K562 (cell line): ENCODE data around the gene CFDP1. TPM values are rescaled to one million over a fixed set of nuclear protein-coding genes. Genes with fewer than 3 reads are reported as not detected.
A peak's percentile ranks its signal among the peaks of the same experiment; 100 is the strongest.

ENCODE experiments used
- ASH1L ChIP-seq: fragments of 450-650 bp; IDR thresholded peaks from 2 replicates; pipeline ENCODE4 v1.6.1; 2018; ENCODE audit warnings: borderline replicate concordance, mild to moderate bottlenecking, low read depth; ENCODE audit not compliant: partially characterized antibody
- CBFA2T3 ChIP-seq: fragments of 450-650 bp; IDR thresholded peaks from 2 replicates; pipeline ENCODE4 v1.6.1; 2017
- ESRRA ChIP-seq: fragments of 450-650 bp; IDR thresholded peaks from 2 replicates; pipeline ENCODE4 v1.6.1; 2014; ENCODE audit warnings: low read depth, mild to moderate bottlenecking, moderate library complexity, borderline replicate concordance
- EZH2 ChIP-seq: IDR thresholded peaks from 2 replicates; pipeline ENCODE4 v1.6.1; 2012; ENCODE audit warnings: low read depth, mild to moderate bottlenecking, inconsistent platforms, low read length, borderline replicate concordance
- FUS ChIP-seq: fragments of 200-400 bp; formaldehyde crosslinking; optimal IDR thresholded peaks from 2 replicates; pipeline ENCODE3; 2017; ENCODE audit warnings: low read depth, low read length
- HCFC1 ChIP-seq: IDR thresholded peaks from 2 replicates; pipeline ENCODE4 v1.6.1; 2012; ENCODE audit warnings: low read depth, low read length, improper control_type of control experiment
- HSF4 ChIP-seq: fragments of 250-450 bp; sonication (Bioruptor Pico); IDR thresholded peaks from 2 replicates; pipeline ENCODE4 v2.1.2; 2022; ENCODE audit warnings: mild to moderate bottlenecking, moderate library complexity, borderline replicate concordance
- KAT7 ChIP-seq: sonication (generic); formaldehyde crosslinking; IDR thresholded peaks from 2 replicates; pipeline ENCODE4 v1.8.0; 2022; ENCODE audit warnings: missing genetic modification reagents, mild to moderate bottlenecking, borderline replicate concordance
- MTA2 ChIP-seq: fragments of 450-650 bp; IDR thresholded peaks from 2 replicates; pipeline ENCODE4 v1.6.1; 2016; ENCODE audit warnings: low read depth
- NBN ChIP-seq: fragments of 450-650 bp; IDR thresholded peaks from 2 replicates; pipeline ENCODE4 v1.6.1; 2016; ENCODE audit warnings: low read depth, mild to moderate bottlenecking
- NCOA1 ChIP-seq: fragments of 450-650 bp; IDR thresholded peaks from 2 replicates; pipeline ENCODE4 v1.6.1; 2016; ENCODE audit warnings: low read depth
- NCOR1 ChIP-seq: fragments of 450-650 bp; IDR thresholded peaks from 2 replicates; pipeline ENCODE4 v1.6.1; 2016; ENCODE audit warnings: mild to moderate bottlenecking, moderate library complexity
- SMAD4 ChIP-seq: fragments of 250-450 bp; sonication (Bioruptor Pico); conservative IDR thresholded peaks from 2 replicates; pipeline ENCODE4 v1.8.0; 2021; ENCODE audit warnings: inconsistent platforms, mild to moderate bottlenecking, moderate library complexity
- TCF7L2 ChIP-seq: fragments of 150-350 bp; IDR thresholded peaks from 2 replicates; pipeline ENCODE4 v1.6.1; 2016; ENCODE audit warnings: low read depth, mild to moderate bottlenecking, low read length, moderate library complexity
- ZNF551 ChIP-seq: fragments of 250-450 bp; sonication (Bioruptor Pico); IDR thresholded peaks from 2 replicates; pipeline ENCODE4 v1.5.0; 2021; ENCODE audit warnings: mild to moderate bottlenecking, moderate library complexity
- polyA plus RNA-seq, 8 experiments: library from polyadenylated mRNA; depleted of rRNA in 4 of 8; stranded (reverse) in 5 of 8; unstranded in 3 of 8; fragments of >200 nt; fragmentation: Nextera tagmentation in 2 of 8; fragmentation: Illumina TruSeq in 1 of 8; extraction: Ambion mirVana in 2 of 8; extraction: Trizol in 1 of 8; gene quantifications; 2 replicates each; pipeline versions ENCODE4 v1.2.1 to v1.2.3, GENCODE V29; 2011 to 2014; ENCODE audit warnings: inconsistent platforms in 1 of 8, missing spikeins in 1 of 8
- total RNA-seq, 7 experiments: library from RNA; depleted of rRNA in 6 of 7; stranded (reverse); fragments of >200 nt in 6 of 7; fragmentation: Illumina TruSeq in 2 of 7; extraction: Trizol in 2 of 7; gene quantifications; 2 replicates each; pipeline versions ENCODE4 v1.2.1 to v1.2.3, GENCODE V29; 2011 to 2021; ENCODE audit warnings: low replicate concordance in 1 of 7
- TF ChIP-seq, protein P1 (sequence below), 2 experiments: IDR thresholded peaks; 2 replicates each; pipeline ENCODE4 v1.6.1; 2011; ENCODE audit warnings: borderline replicate concordance in 1 of 2, control low read depth in 1 of 2, low read depth in 1 of 2, low read length in 1 of 2, mild to moderate bottlenecking in 1 of 2, mixed read lengths in 1 of 2, moderate library complexity in 1 of 2; ENCODE audit not compliant: insufficient read depth in 1 of 2, insufficient read length in 1 of 2, poor library complexity in 1 of 2, severe bottlenecking in 1 of 2; ENCODE audit errors: extremely low read depth in 1 of 2
- TF ChIP-seq, protein P2 (sequence below): fragments of 250-450 bp; sonication (Bioruptor Pico); IDR thresholded peaks from 2 replicates; pipeline ENCODE4 v1.8.0; 2021; ENCODE audit warnings: moderate library complexity, mild to moderate bottlenecking, inconsistent platforms
- TF ChIP-seq, protein P3 (sequence below): sonication (generic); formaldehyde crosslinking; IDR thresholded peaks from 2 replicates; pipeline ENCODE4 v1.4.0; 2020; ENCODE audit warnings: mild to moderate bottlenecking, missing genetic modification reagents
- TF ChIP-seq, protein P4 (sequence below), 2 experiments: fragments of 450-650 bp; IDR thresholded peaks; 2 replicates each; pipeline ENCODE4 v1.6.1; 2016

CFDP1 gene
- total and polyA plus RNA-seq, 9 of the 15 experiments (the other 6 are each of a cell fraction or from before 2014, with no cell fraction given) = 31.5 to 78.4 (median 61.7) TPM

DNA sequence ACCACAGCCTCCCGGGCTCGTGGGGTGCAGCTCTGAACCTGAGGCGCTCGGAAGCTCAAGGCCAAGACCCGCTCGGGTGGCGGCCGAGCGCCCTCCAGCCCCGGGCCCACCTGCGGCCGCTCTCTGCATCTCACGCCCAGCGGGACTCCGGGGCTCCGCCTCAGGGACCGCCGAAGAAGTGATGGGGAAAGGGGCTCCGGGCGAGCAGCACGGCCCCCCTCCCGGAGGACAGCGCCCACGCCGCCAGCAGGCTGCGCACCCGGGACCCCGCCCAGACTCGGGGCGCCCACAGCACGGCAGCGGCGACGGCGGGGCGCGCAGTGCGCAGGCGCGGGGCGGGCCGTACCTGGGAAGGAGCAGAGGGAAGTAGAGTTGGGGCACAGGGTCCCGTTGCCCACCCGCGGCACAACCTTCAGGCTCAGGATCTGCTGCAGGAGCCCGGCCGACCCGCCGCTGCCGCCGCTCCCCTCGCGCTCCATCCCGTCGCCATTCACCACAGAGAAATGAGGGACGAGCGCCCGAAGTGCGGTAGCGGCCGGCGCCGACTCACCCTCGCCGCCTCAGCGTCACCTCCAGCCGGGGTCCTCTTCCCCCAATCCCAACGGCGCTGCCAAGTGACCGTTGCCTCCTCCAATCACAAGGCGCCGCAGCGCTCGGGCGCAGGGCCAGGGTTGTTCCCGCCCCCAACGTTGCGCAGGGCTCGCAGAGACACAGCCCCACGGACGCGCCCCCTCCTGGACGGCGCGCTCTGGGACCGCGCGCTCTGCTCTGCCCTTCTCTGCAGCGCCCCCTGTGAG, 31.0 kb upstream of the CFDP1 start, which contains the start of gene TMEM170A (continued):
- TF ChIP-seq, protein P1, sequence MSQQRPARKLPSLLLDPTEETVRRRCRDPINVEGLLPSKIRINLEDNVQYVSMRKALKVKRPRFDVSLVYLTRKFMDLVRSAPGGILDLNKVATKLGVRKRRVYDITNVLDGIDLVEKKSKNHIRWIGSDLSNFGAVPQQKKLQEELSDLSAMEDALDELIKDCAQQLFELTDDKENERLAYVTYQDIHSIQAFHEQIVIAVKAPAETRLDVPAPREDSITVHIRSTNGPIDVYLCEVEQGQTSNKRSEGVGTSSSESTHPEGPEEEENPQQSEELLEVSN (IDR thresholded peaks at IDR 0.05; ENCODE audit: borderline replicate concordance in 1 of 2, extremely low read depth in 1 of 2, insufficient read depth in 1 of 2, insufficient read length in 1 of 2, low read depth in 1 of 2, low read length in 1 of 2, poor library complexity in 1 of 2, severe bottlenecking in 1 of 2) = peak in 1 of 2 experiments; percentile 65
- TF ChIP-seq ASH1L (peak; percentile 52), FUS (peak; percentile 16), NBN (peak; percentile 81), CBFA2T3 (0 out of 2 replicates have a peak, but pooled peaks have one; percentile 8), HCFC1 (peak; percentile 59), MTA2 (no peak), EZH2 (no peak), ZNF551 (CRISPR knock-in tag) (no peak), ESRRA (peak; percentile 71; the same call in 1 of the 2 replicates), KAT7 (CRISPR knock-in tag) (peak; percentile 82; the same call in 1 of the 2 replicates), SMAD4 (peak; percentile 47; the same call in 1 of the 2 replicates), TCF7L2 (0 out of 2 replicates have a peak, but pooled peaks have one; percentile 10), HSF4 (CRISPR knock-in tag) (no peak), NCOR1 (no peak), NCOA1 (no peak)
- TF ChIP-seq, protein P2, sequence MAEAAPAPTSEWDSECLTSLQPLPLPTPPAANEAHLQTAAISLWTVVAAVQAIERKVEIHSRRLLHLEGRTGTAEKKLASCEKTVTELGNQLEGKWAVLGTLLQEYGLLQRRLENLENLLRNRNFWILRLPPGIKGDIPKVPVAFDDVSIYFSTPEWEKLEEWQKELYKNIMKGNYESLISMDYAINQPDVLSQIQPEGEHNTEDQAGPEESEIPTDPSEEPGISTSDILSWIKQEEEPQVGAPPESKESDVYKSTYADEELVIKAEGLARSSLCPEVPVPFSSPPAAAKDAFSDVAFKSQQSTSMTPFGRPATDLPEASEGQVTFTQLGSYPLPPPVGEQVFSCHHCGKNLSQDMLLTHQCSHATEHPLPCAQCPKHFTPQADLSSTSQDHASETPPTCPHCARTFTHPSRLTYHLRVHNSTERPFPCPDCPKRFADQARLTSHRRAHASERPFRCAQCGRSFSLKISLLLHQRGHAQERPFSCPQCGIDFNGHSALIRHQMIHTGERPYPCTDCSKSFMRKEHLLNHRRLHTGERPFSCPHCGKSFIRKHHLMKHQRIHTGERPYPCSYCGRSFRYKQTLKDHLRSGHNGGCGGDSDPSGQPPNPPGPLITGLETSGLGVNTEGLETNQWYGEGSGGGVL (CRISPR knock-in tag) = no peak
- TF ChIP-seq, protein P3, sequence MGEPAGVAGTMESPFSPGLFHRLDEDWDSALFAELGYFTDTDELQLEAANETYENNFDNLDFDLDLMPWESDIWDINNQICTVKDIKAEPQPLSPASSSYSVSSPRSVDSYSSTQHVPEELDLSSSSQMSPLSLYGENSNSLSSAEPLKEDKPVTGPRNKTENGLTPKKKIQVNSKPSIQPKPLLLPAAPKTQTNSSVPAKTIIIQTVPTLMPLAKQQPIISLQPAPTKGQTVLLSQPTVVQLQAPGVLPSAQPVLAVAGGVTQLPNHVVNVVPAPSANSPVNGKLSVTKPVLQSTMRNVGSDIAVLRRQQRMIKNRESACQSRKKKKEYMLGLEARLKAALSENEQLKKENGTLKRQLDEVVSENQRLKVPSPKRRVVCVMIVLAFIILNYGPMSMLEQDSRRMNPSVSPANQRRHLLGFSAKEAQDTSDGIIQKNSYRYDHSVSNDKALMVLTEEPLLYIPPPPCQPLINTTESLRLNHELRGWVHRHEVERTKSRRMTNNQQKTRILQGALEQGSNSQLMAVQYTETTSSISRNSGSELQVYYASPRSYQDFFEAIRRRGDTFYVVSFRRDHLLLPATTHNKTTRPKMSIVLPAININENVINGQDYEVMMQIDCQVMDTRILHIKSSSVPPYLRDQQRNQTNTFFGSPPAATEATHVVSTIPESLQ = no peak
- TF ChIP-seq, protein P4, sequence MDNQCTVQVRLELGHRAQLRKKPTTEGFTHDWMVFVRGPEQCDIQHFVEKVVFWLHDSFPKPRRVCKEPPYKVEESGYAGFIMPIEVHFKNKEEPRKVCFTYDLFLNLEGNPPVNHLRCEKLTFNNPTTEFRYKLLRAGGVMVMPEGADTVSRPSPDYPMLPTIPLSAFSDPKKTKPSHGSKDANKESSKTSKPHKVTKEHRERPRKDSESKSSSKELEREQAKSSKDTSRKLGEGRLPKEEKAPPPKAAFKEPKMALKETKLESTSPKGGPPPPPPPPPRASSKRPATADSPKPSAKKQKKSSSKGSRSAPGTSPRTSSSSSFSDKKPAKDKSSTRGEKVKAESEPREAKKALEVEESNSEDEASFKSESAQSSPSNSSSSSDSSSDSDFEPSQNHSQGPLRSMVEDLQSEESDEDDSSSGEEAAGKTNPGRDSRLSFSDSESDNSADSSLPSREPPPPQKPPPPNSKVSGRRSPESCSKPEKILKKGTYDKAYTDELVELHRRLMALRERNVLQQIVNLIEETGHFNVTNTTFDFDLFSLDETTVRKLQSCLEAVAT (IDR thresholded peaks at IDR 0.05) = peak in 1 of 2 experiments; percentile 97; a peak in 2 of 4 replicates
